ENCODE results near the gene PER2.

GRCh38 chr2:238226698-238227586, 61.5 kb downstream of the PER2 start:
- TF ChIP-seq GABPA (IDR thresholded peaks at IDR 0.05; ENCODE audit: low read depth): no peak
- no peak for TF ChIP-seq CTCF (IDR thresholded peaks at IDR 0.05; ENCODE audit: insufficient read depth, low read length)

Data from HL-60 (cell line).